GM19452 (cell line): ENCODE measurements around the gene ACBD4.

ENCODE experiments used
- ATAC-seq: cut with Tn5 transposase; IDR thresholded peaks from one replicate; pipeline ENCODE4 v1.9.1; 2021; ENCODE audit not compliant: unreplicated experiment

The ACBD4 gene

GRCh38 chr17:45132572-45133463, 2.7 kb upstream of the ACBD4 start:
- ATAC-seq, result no peak

DNA sequence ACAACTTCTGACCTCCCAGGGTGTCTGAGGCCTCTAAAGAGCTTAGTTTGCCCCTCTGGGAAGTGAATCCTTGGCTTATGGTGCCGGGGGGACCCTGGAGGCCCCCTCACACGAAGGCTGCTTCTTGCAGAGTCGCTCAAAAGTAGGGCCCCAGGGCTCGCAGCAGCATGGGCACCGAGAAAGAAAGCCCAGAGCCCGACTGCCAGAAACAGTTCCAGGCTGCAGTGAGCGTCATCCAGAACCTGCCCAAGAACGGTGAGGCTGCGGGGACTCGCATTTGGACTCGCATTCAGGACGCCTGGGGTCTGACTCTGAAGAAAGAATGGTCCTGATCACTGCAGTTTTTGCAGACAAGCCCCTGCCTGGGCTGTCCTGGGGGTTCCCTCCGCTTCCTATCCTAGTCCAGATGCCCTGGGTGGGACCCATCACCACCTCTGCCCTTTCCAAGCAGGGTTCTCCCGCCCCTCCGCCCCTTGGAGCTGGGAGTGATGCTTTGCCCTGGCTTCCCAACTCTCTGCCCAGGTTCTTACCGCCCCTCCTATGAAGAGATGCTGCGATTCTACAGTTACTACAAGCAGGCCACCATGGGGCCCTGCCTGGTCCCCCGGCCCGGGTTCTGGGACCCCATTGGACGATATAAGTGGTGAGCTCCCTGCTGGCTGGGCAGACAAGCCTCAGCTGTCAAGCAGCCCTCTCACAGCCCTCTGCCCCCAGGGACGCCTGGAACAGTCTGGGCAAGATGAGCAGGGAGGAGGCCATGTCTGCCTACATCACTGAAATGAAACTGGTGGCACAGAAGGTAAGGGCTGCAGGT, 698 bp downstream of the ACBD4 start:
- no peak for ATAC-seq

DNA sequence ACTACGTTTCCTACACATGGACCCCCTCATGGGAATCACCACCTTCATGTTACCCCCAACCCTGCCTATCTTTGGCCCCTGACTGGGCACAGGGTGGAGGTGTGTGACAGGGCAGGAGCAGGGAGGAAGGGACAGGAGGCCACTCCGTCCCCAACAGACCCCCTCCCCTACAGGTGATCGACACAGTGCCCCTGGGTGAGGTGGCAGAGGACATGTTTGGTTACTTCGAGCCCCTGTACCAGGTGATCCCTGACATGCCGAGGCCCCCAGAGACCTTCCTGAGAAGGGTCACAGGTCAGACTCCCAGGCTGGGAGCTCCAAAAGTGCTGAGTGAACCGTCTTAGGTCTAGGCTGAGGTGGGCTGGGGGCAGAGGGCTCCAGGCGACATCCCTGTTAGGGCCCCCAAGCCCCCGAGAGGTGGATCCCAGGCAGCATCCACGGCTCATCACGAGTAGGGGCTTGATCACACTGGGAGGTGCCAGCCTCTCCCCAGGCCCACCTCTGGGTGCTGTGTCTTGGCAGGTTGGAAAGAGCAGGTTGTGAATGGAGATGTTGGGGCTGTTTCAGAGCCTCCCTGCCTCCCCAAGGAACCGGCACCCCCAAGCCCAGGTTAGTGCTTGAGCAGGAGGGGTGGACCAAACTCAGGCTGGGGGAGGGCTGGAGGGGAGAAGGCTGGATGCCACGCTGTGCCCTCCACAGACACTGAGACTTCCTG, 1.5 kb downstream of the ACBD4 start:
- ATAC-seq, result no peak

DNA sequence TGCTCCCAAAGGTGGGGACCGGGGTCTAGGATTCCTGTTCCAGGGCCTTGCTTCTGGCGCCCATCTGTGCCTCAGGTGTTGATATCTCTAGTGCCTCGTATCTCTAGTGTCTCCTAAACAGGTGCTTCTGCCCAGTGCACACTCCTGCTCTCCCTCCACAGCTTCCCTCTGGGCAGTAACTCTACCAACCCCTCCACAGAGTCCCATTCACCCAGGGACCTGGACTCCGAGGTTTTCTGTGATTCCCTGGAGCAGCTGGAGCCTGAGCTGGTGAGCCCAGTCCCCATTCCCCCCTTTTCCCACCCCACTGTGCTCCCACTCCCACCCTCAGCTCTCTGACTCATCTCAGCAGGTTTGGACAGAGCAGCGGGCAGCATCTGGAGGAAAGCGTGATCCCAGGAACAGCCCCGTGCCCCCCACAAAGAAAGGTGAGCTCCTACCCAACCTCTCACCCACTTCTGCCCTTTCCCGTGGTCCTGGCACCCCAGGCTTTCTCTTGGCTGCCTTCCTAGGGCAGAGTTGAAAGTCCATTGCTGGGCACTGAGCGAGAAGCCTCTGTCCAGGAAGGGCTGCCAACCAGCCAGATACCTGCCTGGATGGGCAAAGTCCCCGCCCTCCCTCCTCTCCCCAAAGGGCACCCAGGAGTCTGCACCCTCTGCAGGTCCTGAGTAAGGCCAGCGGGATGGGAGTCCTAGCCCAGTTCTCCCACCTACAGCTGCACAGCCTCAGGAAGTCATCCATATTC, 2.2 kb downstream of the ACBD4 start:
- no peak for ATAC-seq

GRCh38 chr17:45138911-45139532, 3.5 kb downstream of the ACBD4 start:
- ATAC-seq, result no peak

- no peak for ATAC-seq
Measured at GRCh38 chr17:45139533-45139920, 4.0 kb downstream of the ACBD4 start.

DNA sequence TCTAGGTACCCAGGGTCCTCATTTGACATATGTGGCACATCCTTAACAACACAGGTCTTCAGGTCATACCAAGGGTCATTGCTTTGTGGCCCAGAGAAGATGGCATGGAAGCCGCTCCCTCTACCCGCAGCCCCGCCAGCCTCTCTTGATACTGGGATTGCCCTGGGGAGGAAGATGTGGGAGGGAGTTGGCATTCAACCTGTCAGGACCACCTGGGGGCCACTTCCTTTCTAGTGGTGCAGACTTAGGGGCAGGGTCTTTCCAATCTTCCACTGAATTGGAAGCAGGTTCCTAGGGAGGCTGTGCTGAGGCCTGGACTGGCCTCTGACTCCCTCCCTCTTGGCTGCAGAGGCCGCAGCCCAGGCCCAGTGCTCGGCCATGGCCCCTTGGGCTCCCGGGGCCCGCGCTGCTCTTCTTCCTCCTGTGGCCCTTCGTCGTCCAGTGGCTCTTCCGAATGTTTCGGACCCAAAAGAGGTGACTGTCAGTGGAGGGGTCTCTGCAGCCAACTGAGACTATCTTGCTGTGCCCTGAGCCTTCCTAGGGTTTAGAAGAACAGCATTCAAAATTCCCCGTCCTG, 7.7 kb downstream of the ACBD4 start:
- ATAC-seq, result no peak

DNA sequence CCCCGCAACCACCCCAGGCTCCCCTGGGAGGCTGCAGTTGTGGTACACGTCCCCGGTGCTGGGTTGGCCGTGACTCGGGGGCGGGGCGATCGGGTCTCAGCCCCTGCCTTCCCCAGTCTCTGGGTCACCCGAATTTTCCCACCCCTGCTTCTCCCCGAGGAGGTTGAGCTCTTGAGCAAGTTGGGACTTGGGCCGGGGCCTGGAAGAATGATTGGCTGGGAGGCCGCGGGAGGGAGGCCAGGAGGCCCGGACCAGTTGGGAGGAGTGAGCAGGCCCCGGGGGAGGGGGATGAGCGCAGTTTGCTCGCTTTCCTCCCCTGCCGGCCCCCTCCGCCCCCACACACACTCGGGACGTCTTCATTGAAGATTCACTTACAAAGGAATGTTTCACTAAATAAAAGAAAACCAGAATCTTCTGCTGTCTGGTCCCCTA, 8.3 kb downstream of the ACBD4 start:
- no peak for ATAC-seq

DNA sequence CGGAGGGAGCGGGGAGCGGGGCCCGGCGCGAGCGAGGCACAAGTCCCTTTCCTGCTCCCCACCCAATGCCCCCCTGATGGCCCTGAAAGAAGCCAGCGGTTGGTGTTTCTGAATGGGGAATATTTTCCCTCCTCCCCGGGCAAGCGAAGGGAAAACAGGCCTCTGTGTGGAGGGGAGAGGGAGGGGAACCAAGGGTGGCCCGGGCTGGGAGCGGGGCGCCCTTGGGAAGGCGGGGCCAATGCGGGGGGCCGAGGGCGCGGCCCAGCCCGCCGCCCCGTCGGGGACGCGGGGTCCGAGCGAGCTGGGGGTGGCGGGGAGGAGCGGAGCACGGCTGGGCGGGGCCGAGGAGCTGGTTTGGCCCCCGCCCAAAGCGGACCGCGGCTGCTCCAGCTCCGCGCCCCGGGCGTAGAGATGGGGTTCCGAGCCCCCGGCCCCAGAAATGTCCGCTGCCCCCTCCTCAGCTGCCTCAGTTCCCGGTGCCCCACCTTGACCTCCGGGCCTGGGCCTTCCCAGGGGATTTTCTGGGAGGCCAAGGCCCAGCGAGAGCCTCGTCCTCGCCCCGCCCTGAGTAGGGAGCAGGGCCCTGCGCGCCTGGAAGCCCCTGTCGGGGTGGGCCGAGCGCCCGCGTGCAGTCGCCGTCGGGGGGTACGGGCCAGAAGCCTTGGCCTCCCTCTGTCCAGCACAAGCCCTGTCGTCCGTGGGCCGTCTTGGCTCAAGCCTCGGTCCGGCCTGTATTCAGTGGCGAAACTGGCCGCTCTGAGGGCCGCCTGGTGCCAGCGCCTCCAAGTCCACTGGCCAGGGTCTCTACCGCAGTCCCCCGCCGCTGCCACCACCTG, 8.9 kb downstream of the ACBD4 start:
- ATAC-seq, result no peak

- ATAC-seq, result no peak
Measured at GRCh38 chr17:45145035-45145389, 9.5 kb downstream of the ACBD4 start.

GRCh38 chr17:45146166-45146565, 10.7 kb downstream of the ACBD4 start:
- no peak for ATAC-seq

- no peak for ATAC-seq
Measured at GRCh38 chr17:45146592-45146889, 11.1 kb downstream of the ACBD4 start.

- ATAC-seq, result no peak
Measured at GRCh38 chr17:45146890-45147580, 11.5 kb downstream of the ACBD4 start.

- no peak for ATAC-seq
Measured at GRCh38 chr17:45147581-45148182, 12.2 kb downstream of the ACBD4 start.

GRCh38 chr17:45148183-45149036, 12.9 kb downstream of the ACBD4 start, which contains the start of gene HEXIM1:
Gene HEXIM1, plus strand, starts transcription at chr17:45148475. Its CDS starts 716 bp downstream, at chr17:45149191.
- ATAC-seq, result peak; percentile 62

DNA sequence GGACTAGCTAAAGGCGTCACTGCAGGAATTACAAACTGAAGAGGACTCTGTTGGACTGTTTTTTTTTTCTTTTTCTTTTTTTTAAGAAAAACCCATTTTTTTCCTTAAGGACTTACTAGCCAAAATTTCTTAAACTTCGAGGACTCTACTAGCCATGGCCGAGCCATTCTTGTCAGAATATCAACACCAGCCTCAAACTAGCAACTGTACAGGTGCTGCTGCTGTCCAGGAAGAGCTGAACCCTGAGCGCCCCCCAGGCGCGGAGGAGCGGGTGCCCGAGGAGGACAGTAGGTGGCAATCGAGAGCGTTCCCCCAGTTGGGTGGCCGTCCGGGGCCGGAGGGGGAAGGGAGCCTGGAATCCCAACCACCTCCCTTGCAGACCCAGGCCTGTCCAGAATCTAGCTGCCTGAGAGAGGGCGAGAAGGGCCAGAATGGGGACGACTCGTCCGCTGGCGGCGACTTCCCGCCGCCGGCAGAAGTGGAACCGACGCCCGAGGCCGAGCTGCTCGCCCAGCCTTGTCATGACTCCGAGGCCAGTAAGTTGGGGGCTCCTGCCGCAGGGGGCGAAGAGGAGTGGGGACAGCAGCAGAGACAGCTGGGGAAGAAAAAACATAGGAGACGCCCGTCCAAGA, 13.7 kb downstream of the ACBD4 start:
- no peak for ATAC-seq
